Ovary (tissue), 9 donors: Measurements from ENCODE around the gene INSR. TPM values are rescaled to one million over a fixed set of nuclear protein-coding genes. Genes with fewer than 3 reads are reported as not detected.
A peak's percentile ranks its signal among the peaks of the same experiment; 100 is the strongest.
"Not testable (repeated sequence)": the region's sequence is repeated elsewhere in the genome, so short reads cannot be mapped to it uniquely, and the experiment has no call there.

Source experiments
- DNase-seq, 5 donors: peaks; one replicate each; pipeline ENCODE4 v3.0.0-alpha.2; 2019 to 2020
- H3K27ac ChIP-seq, 2 donors: fragments of 200-600 bp; one replicate each; pipeline versions ENCODE4 v1.5.1 to v1.8.0; 2019 to 2022
- H3K27me3 ChIP-seq: fragments of 200-600 bp; one replicate; pipeline ENCODE4 v1.8.0; 2022
- H3K36me3 ChIP-seq: fragments of 200-600 bp; sonication (generic); one replicate; pipeline ENCODE4 v1.5.1; 2019
- H3K4me1 ChIP-seq: one replicate; pipeline ENCODE4 v1.8.1; 2013; ENCODE audit warnings: mild to moderate bottlenecking, moderate library complexity; ENCODE audit not compliant: insufficient read depth
- H3K4me3 ChIP-seq: fragments of 200-600 bp; sonication (generic); one replicate; pipeline ENCODE4 v1.5.1; 2017
- H3K9me3 ChIP-seq, 2 donors: fragments of 200-600 bp in 1 of 2; sonication (generic) in 1 of 2; one replicate each; pipeline versions ENCODE4 v1.5.1 to v1.8.1; 2013 to 2019; ENCODE audit warnings: mild to moderate bottlenecking in 1 of 2, moderate library complexity in 1 of 2
- EP300 ChIP-seq: sonication (generic); formaldehyde crosslinking; IDR thresholded peaks from one replicate; pipeline ENCODE4 v1.6.1; 2017; ENCODE audit warnings: antibody characterized with exemption
- POLR2A ChIP-seq: fragments of 450-650 bp; IDR thresholded peaks from one replicate; pipeline ENCODE4 v1.6.1; 2017; ENCODE audit warnings: antibody characterized with exemption, mild to moderate bottlenecking, moderate library complexity
- WGBS, 3 donors: extraction: QIAGEN DNeasy Blood & Tissue Kit in 1 of 3; methylation state at CpG; one replicate each; pipeline versions ENCODE4 v1.1.5 to v1.1.7; 2013 to 2017; 5-methylcytosine and 5-hydroxymethylcytosine counted together
- intact Hi-C, 4 donors: fragments of 100-400 bp; cut with DNase I; formaldehyde crosslinking; loops; one replicate each; pipeline versions ENCODE4 v1.11.0 to v1.15.1; 2022 to 2023
- polyA plus RNA-seq, 2 donors: library from polyadenylated mRNA; stranded (reverse); fragments of 200-250 nt in 1 of 2; fragments of 350-450 nt in 1 of 2; fragmentation: Illumina TruSeq in 1 of 2; extraction: RNeasy Lipid Tissue Mini Kit (QIAGEN cat#74804) in 1 of 2; gene quantifications; one replicate each; pipeline ENCODE4 v1.2.3, GENCODE V29; 2013 to 2014
- total RNA-seq, 7 donors: library from RNA; depleted of rRNA in 2 of 7; stranded (reverse); fragments of >200 nt in 2 of 7; fragmentation: NEBNext Ultra II Directional in 3 of 7; extraction: Animal tissue kit (Norgen Biotek cat#: 25700) in 3 of 7; gene quantifications; one replicate each; pipeline versions ENCODE4 v1.1.0 to v1.2.4, GENCODE V29; 2016 to 2023
- TF ChIP-seq, protein P1 (sequence below), 3 donors: fragments of 450-650 bp in 2 of 3; fragments of 200-600 bp in 1 of 3; IDR thresholded peaks; one replicate each; pipeline versions ENCODE4 v1.5.1 to v1.8.0; 2016 to 2022; ENCODE audit warnings: antibody characterized with exemption in 3 of 3, mild to moderate bottlenecking in 1 of 3
- donor health status: DM: no; HTN: no; CAD: no; lungs with moderate emphysema.
- donor health status: DM: no; HTN: no; CAD: no.
- donor health status: Bipolar disorder and iron deficiency.
- donor health status: DM: yes; HTN: yes; CAD: no.
- donor health status: DM: no; HTN: no; CAD: no.
- donor health status: DM: yes; HTN: yes; CAD: no.

Gene INSR
- total and polyA plus RNA-seq, 9 donors: 30.2 to 203 (median 93.3) TPM

GRCh38 chr19:7210359-7210758 is 83.9 kb downstream of the INSR start:
- no peaks in the 10 kb centered on the region for H3K36me3 ChIP-seq
- peaks cover 45% of the 10 kb centered on the region for H3K4me1 ChIP-seq
- H3K4me3 ChIP-seq: no peak overlapping the region
- 88 to 93% (median 88%) methylated on average over 4 of the region's 4 CpGs for WGBS, 3 donors
- intact Hi-C loops: loop anchor here in 1 of 4 donors (2.0 to 5.0 kb wide), 2 partner anchors 26 to 82 kb away; partner anchors contain the start of gene INSR
- H3K27me3 ChIP-seq: no peaks in the 10 kb centered on the region
- DNase-seq: no peak
- H3K9me3 ChIP-seq: no peaks in the 10 kb centered on the region
- H3K27ac ChIP-seq: peak overlapping the region in 1 of 2 donors; percentile 84
- TF ChIP-seq POLR2A (no peak), EP300 (no peak)
- TF ChIP-seq, protein P1, sequence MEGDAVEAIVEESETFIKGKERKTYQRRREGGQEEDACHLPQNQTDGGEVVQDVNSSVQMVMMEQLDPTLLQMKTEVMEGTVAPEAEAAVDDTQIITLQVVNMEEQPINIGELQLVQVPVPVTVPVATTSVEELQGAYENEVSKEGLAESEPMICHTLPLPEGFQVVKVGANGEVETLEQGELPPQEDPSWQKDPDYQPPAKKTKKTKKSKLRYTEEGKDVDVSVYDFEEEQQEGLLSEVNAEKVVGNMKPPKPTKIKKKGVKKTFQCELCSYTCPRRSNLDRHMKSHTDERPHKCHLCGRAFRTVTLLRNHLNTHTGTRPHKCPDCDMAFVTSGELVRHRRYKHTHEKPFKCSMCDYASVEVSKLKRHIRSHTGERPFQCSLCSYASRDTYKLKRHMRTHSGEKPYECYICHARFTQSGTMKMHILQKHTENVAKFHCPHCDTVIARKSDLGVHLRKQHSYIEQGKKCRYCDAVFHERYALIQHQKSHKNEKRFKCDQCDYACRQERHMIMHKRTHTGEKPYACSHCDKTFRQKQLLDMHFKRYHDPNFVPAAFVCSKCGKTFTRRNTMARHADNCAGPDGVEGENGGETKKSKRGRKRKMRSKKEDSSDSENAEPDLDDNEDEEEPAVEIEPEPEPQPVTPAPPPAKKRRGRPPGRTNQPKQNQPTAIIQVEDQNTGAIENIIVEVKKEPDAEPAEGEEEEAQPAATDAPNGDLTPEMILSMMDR (IDR thresholded peaks at IDR 0.05): no peak

- intact Hi-C loops: loop anchor here in 2 of 4 donors (2.0 to 10.0 kb wide), 3 partner anchors 25 to 85 kb away; partner anchors contain the start of gene INSR (in 2 of the 2)
- H3K4me1 ChIP-seq: peaks cover 41% of the 10 kb centered on the region
- not testable (repeated sequence) for H3K9me3 ChIP-seq, H3K36me3 ChIP-seq, H3K27me3 ChIP-seq, H3K4me3 ChIP-seq, DNase-seq
- peak overlapping the region; percentile 26 to 84 for H3K27ac ChIP-seq
- WGBS, 3 donors: 82 to 87% (median 86%) methylated on average over 15 of the region's 15 CpGs
Measured at GRCh38 chr19:7209597-7210325, 84.5 kb downstream of the INSR start.

GRCh38 chr19:7209036-7209435 is 85.2 kb downstream of the INSR start:
- H3K4me3 ChIP-seq, DNase-seq, H3K9me3 ChIP-seq, H3K27me3 ChIP-seq, H3K36me3 ChIP-seq: not testable (repeated sequence)
- intact Hi-C loops: loop anchor here in 1 of 4 donors (10.0 kb wide), 1 partner anchor 86 kb away; the partner anchor contains the start of gene INSR
- H3K27ac ChIP-seq: peak overlapping the region; percentile 18 to 84
- peaks cover 36% of the 10 kb centered on the region for H3K4me1 ChIP-seq
- 70 to 79% (median 77%) methylated on average over 3 of the region's 3 CpGs for WGBS, 3 donors

DNA sequence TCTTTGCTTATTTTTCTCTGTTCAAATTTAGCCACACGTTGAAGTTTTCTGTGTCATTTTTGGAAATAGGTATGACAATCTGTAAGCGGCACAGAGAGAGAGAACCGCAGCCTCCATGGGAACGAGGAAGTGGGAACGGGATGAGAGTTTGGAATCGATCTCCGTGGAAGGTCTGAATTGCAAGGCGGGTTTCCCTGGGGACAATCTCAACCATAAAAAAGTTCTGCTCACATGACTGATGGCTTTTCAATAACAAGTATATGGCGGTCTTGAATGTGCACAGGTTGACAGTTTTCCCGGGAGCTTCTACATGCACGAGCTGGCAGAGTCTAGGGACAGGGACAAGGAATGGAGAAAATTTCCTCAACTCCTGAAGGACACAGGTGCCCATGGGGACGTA is 90.9 kb downstream of the INSR start:
- peaks cover 18% of the 10 kb centered on the region for H3K4me1 ChIP-seq
- WGBS, 3 donors: 86 to 92% (median 91%) methylated on average over 12 of the region's 12 CpGs
- H3K9me3 ChIP-seq: no peaks in the 10 kb centered on the region
- no peak overlapping the region for H3K4me3 ChIP-seq
- H3K27me3 ChIP-seq: no peaks in the 10 kb centered on the region
- no peak overlapping the region for H3K27ac ChIP-seq
- no peak for DNase-seq
- H3K36me3 ChIP-seq: no peaks in the 10 kb centered on the region
- intact Hi-C loops: loop anchor here in 1 of 4 donors (10.0 kb wide), 1 partner anchor 91 kb away; the partner anchor contains the start of gene INSR
- no peak for TF ChIP-seq EP300
- no peak for TF ChIP-seq POLR2A
- TF ChIP-seq, protein P1 (IDR thresholded peaks at IDR 0.05): no peak

- H3K27ac ChIP-seq: no peak overlapping the region
- peaks cover 18% of the 10 kb centered on the region for H3K4me1 ChIP-seq
- no peak for DNase-seq
- no peaks in the 10 kb centered on the region for H3K27me3 ChIP-seq
- H3K36me3 ChIP-seq: no peaks in the 10 kb centered on the region
- H3K9me3 ChIP-seq: no peaks in the 10 kb centered on the region
- WGBS, 3 donors: 84 to 92% (median 89%) methylated on average over 2 of the region's 2 CpGs
- H3K4me3 ChIP-seq: no peak overlapping the region
- TF ChIP-seq POLR2A: no peak
- TF ChIP-seq, protein P1 (IDR thresholded peaks at IDR 0.05): no peak
- no peak for TF ChIP-seq EP300
- intact Hi-C loops: loop anchor here in 1 of 4 donors (10.0 kb wide), 1 partner anchor 92 kb away; the partner anchor contains the start of gene INSR
Measured at GRCh38 chr19:7202888-7203287, 91.3 kb downstream of the INSR start.
